ENCODE data around the gene EGFR. TPM values are rescaled to one million over a fixed set of nuclear protein-coding genes. Genes with fewer than 3 reads are reported as not detected.

Gene EGFR
- total and polyA plus RNA-seq, 2 donors (not counting 1 experiment from before 2014, with no cell fraction given): 55.3 to 62.8 TPM

GRCh38 chr7:55173671-55174070 lies 154.9 kb downstream of the EGFR start:
- H3K27me3 ChIP-seq (ENCODE audit: control insufficient read depth, insufficient read depth, low read length): no peaks in the 10 kb centered on the region
- TF ChIP-seq, protein P1, sequence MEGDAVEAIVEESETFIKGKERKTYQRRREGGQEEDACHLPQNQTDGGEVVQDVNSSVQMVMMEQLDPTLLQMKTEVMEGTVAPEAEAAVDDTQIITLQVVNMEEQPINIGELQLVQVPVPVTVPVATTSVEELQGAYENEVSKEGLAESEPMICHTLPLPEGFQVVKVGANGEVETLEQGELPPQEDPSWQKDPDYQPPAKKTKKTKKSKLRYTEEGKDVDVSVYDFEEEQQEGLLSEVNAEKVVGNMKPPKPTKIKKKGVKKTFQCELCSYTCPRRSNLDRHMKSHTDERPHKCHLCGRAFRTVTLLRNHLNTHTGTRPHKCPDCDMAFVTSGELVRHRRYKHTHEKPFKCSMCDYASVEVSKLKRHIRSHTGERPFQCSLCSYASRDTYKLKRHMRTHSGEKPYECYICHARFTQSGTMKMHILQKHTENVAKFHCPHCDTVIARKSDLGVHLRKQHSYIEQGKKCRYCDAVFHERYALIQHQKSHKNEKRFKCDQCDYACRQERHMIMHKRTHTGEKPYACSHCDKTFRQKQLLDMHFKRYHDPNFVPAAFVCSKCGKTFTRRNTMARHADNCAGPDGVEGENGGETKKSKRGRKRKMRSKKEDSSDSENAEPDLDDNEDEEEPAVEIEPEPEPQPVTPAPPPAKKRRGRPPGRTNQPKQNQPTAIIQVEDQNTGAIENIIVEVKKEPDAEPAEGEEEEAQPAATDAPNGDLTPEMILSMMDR (conservative IDR thresholded peaks at IDR 0.05 in 1 of 2, IDR thresholded peaks at IDR 0.05 in 1 of 2; ENCODE audit: low read depth in 1 of 2, low read length in 2 of 2): no peak
- no peak for TF ChIP-seq EZH2 (IDR thresholded peaks at IDR 0.05; ENCODE audit: low read length, missing control alignments)
- H3K4me1 ChIP-seq (ENCODE audit: control insufficient read depth, extremely low read depth, insufficient read depth, low read length): peaks cover 10% of the 10 kb centered on the region
- no peaks in the 10 kb centered on the region for H3K79me2 ChIP-seq (ENCODE audit: control insufficient read depth, insufficient read depth, low read length)
- H3K9ac ChIP-seq (ENCODE audit: insufficient read depth, low read length): no peak overlapping the region
- no peaks in the 10 kb centered on the region for H4K20me1 ChIP-seq (ENCODE audit: control insufficient read depth, extremely low read depth, insufficient read depth, low read length)
- H2AFZ ChIP-seq (ENCODE audit: low read length): no peak overlapping the region
- H3K4me2 ChIP-seq (ENCODE audit: extremely low read depth, insufficient read depth, low read length): no peak overlapping the region
- peaks cover 31% of the 10 kb centered on the region for H3K36me3 ChIP-seq (ENCODE audit: control insufficient read depth, insufficient read depth, low read length)
- no peaks in the 10 kb centered on the region for H3K9me3 ChIP-seq (ENCODE audit: control insufficient read depth, insufficient read depth, low read depth, low read length)
- H3K27ac ChIP-seq (ENCODE audit: insufficient read depth, low read length): no peak overlapping the region
- H3K4me3 ChIP-seq (replicated peaks in 1 of 4; ENCODE audit: control extremely low read depth in 1 of 4, insufficient read depth in 1 of 4, low read depth in 3 of 4, low read length in 4 of 4): no peak overlapping the region
- no peak for DNase-seq (ENCODE audit: low read depth in 2 of 2)

DNA sequence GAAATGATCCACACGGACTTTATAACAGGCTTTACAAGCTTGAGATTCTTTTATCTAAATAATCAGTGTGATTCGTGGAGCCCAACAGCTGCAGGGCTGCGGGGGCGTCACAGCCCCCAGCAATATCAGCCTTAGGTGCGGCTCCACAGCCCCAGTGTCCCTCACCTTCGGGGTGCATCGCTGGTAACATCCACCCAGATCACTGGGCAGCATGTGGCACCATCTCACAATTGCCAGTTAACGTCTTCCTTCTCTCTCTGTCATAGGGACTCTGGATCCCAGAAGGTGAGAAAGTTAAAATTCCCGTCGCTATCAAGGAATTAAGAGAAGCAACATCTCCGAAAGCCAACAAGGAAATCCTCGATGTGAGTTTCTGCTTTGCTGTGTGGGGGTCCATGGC lies 155.6 kb downstream of the EGFR start:
- Histone ChIP-seq H2AFZ (ENCODE audit: low read length) (no peak overlapping the region), H3K9ac (ENCODE audit: insufficient read depth, low read length) (no peak overlapping the region), H3K79me2 (ENCODE audit: control insufficient read depth, insufficient read depth, low read length) (no peaks in the 10 kb centered on the region), H3K4me1 (ENCODE audit: control insufficient read depth, extremely low read depth, insufficient read depth, low read length) (peaks cover 10% of the 10 kb centered on the region), H4K20me1 (ENCODE audit: control insufficient read depth, extremely low read depth, insufficient read depth, low read length) (no peaks in the 10 kb centered on the region), H3K27ac (ENCODE audit: insufficient read depth, low read length) (no peak overlapping the region), H3K4me3 (replicated peaks in 1 of 4; ENCODE audit: control extremely low read depth in 1 of 4, insufficient read depth in 1 of 4, low read depth in 3 of 4, low read length in 4 of 4) (no peak overlapping the region), H3K36me3 (ENCODE audit: control insufficient read depth, insufficient read depth, low read length) (peaks cover 31% of the 10 kb centered on the region), H3K27me3 (ENCODE audit: control insufficient read depth, insufficient read depth, low read length) (no peaks in the 10 kb centered on the region), H3K4me2 (ENCODE audit: extremely low read depth, insufficient read depth, low read length) (no peak overlapping the region), H3K9me3 (ENCODE audit: control insufficient read depth, insufficient read depth, low read depth, low read length) (no peaks in the 10 kb centered on the region)
- no peak for DNase-seq (ENCODE audit: low read depth in 2 of 2)
- TF ChIP-seq, protein P1 (conservative IDR thresholded peaks at IDR 0.05 in 1 of 2, IDR thresholded peaks at IDR 0.05 in 1 of 2; ENCODE audit: low read depth in 1 of 2, low read length in 2 of 2): no peak
- no peak for TF ChIP-seq EZH2 (IDR thresholded peaks at IDR 0.05; ENCODE audit: low read length, missing control alignments)

DNA sequence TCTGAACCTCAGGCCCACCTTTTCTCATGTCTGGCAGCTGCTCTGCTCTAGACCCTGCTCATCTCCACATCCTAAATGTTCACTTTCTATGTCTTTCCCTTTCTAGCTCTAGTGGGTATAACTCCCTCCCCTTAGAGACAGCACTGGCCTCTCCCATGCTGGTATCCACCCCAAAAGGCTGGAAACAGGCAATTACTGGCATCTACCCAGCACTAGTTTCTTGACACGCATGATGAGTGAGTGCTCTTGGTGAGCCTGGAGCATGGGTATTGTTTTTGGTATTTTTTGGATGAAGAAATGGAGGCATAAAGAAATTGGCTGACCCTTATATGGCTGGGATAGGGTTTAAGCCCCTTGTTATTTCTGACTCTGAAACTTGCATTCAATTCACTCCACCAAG lies 156.0 kb downstream of the EGFR start:
- H2AFZ ChIP-seq (ENCODE audit: low read length): no peak overlapping the region
- no peaks in the 10 kb centered on the region for H3K27me3 ChIP-seq (ENCODE audit: control insufficient read depth, insufficient read depth, low read length)
- no peaks in the 10 kb centered on the region for H3K9me3 ChIP-seq (ENCODE audit: control insufficient read depth, insufficient read depth, low read depth, low read length)
- TF ChIP-seq, protein P1 (conservative IDR thresholded peaks at IDR 0.05 in 1 of 2, IDR thresholded peaks at IDR 0.05 in 1 of 2; ENCODE audit: low read depth in 1 of 2, low read length in 2 of 2): no peak
- no peak for TF ChIP-seq EZH2 (IDR thresholded peaks at IDR 0.05; ENCODE audit: low read length, missing control alignments)
- DNase-seq (ENCODE audit: low read depth in 2 of 2): no peak
- no peaks in the 10 kb centered on the region for H3K79me2 ChIP-seq (ENCODE audit: control insufficient read depth, insufficient read depth, low read length)
- H3K36me3 ChIP-seq (ENCODE audit: control insufficient read depth, insufficient read depth, low read length): peaks cover 32% of the 10 kb centered on the region
- H3K4me3 ChIP-seq (replicated peaks in 1 of 4; ENCODE audit: control extremely low read depth in 1 of 4, insufficient read depth in 1 of 4, low read depth in 3 of 4, low read length in 4 of 4): no peak overlapping the region
- no peaks in the 10 kb centered on the region for H4K20me1 ChIP-seq (ENCODE audit: control insufficient read depth, extremely low read depth, insufficient read depth, low read length)
- H3K4me2 ChIP-seq (ENCODE audit: extremely low read depth, insufficient read depth, low read length): no peak overlapping the region
- H3K27ac ChIP-seq (ENCODE audit: insufficient read depth, low read length): no peak overlapping the region
- H3K9ac ChIP-seq (ENCODE audit: insufficient read depth, low read length): no peak overlapping the region
- peaks cover 10% of the 10 kb centered on the region for H3K4me1 ChIP-seq (ENCODE audit: control insufficient read depth, extremely low read depth, insufficient read depth, low read length)

All from fibroblast of lung (primary cell).